Subcutaneous abdominal adipose tissue (tissue), 5 donors: ENCODE results near the gene CH25H.
"Not testable (repeated sequence)": the region's sequence is repeated elsewhere in the genome, so short reads cannot be mapped to it uniquely, and the experiment has no call there.

Experiments
- H3K27ac ChIP-seq: one replicate; pipeline ENCODE4 v1.7.0; 2013; ENCODE audit warnings: low read depth, mild to moderate bottlenecking, inconsistent platforms, low read length, moderate library complexity
- H3K27me3 ChIP-seq, 5 donors: one replicate each; pipeline ENCODE4 v1.7.0; 2013; ENCODE audit warnings: low read length in 5 of 5, inconsistent platforms in 1 of 5; ENCODE audit not compliant: control insufficient read depth in 5 of 5, insufficient read depth in 4 of 5
- H3K36me3 ChIP-seq, 5 donors: one replicate each; pipeline ENCODE4 v1.7.0; 2013; ENCODE audit warnings: low read length in 5 of 5; ENCODE audit not compliant: control insufficient read depth in 5 of 5, insufficient read depth in 5 of 5
- H3K4me1 ChIP-seq, 5 donors: one replicate each; pipeline ENCODE4 v1.7.0; 2013; ENCODE audit warnings: low read length in 5 of 5, mild to moderate bottlenecking in 3 of 5, moderate library complexity in 1 of 5; ENCODE audit not compliant: control insufficient read depth in 5 of 5, insufficient read depth in 5 of 5
- H3K4me3 ChIP-seq, 5 donors: one replicate each; pipeline ENCODE4 v1.7.0; 2013; ENCODE audit warnings: low read length in 5 of 5, low read depth in 1 of 5
- H3K9ac ChIP-seq, 5 donors: one replicate each; pipeline ENCODE4 v1.7.0; 2013; ENCODE audit warnings: low read length in 5 of 5, mild to moderate bottlenecking in 4 of 5, moderate library complexity in 3 of 5
- H3K9me3 ChIP-seq, 5 donors: one replicate each; pipeline ENCODE4 v1.7.0; 2013; ENCODE audit warnings: low read length in 5 of 5; ENCODE audit not compliant: control insufficient read depth in 5 of 5
- donor health status: healthy.
- donor health status: healthy.
- donor health status: healthy.
- donor health status: healthy.
- donor health status: healthy.

The CH25H gene

GRCh38 chr10:89207181-89207800 is at the start of gene CH25H:
Gene CH25H, minus strand, starts transcription at chr10:89207317. Its CDS starts 25 bp downstream, at chr10:89207292.
- H3K36me3 ChIP-seq = no peaks in the 10 kb centered on the region
- peak within 1 kb of the TSS; percentile 73 to 87 (median 75) for H3K4me3 ChIP-seq
- peak within 1 kb of the TSS; percentile 76 to 91 (median 84) for H3K9ac ChIP-seq
- H3K27me3 ChIP-seq = peaks cover 0 to 10% (median 0%) of the 10 kb centered on the region in 5 donors
- peaks cover 2 to 26% (median 21%) of the 10 kb centered on the region in 5 donors for H3K4me1 ChIP-seq
- H3K9me3 ChIP-seq = no peaks in the 10 kb centered on the region
- H3K27ac ChIP-seq = peak within 1 kb of the TSS; percentile 45

- Histone ChIP-seq H3K4me3 (no peak overlapping the region), H3K36me3 (no peaks in the 10 kb centered on the region), H3K27ac (no peak overlapping the region), H3K4me1 (peaks cover 0 to 17% (median 12%) of the 10 kb centered on the region in 5 donors), H3K9me3 (no peaks in the 10 kb centered on the region), H3K9ac (no peak overlapping the region), H3K27me3 (no peaks in the 10 kb centered on the region)
Measured at GRCh38 chr10:89256340-89256739, 49.2 kb upstream of the CH25H start.

- Histone ChIP-seq H3K4me3 (no peak overlapping the region), H3K4me1 (peaks cover 0 to 22% (median 17%) of the 10 kb centered on the region in 5 donors), H3K27ac (no peak overlapping the region), H3K9ac (no peak overlapping the region), H3K36me3 (no peaks in the 10 kb centered on the region), H3K9me3 (no peaks in the 10 kb centered on the region), H3K27me3 (no peaks in the 10 kb centered on the region)
Measured at GRCh38 chr10:89255793-89256192, 48.7 kb upstream of the CH25H start.

- H3K9ac ChIP-seq, H3K36me3 ChIP-seq: not testable (repeated sequence)
- peaks cover 0 to 24% (median 19%) of the 10 kb centered on the region in 5 donors for H3K4me1 ChIP-seq
Measured at GRCh38 chr10:89255091-89255579, 48.0 kb upstream of the CH25H start.

GRCh38 chr10:89252225-89252585 is 45.1 kb upstream of the CH25H start:
- Histone ChIP-seq H3K27me3 (no peaks in the 10 kb centered on the region), H3K36me3 (no peaks in the 10 kb centered on the region), H3K27ac (no peak overlapping the region), H3K9ac (no peak overlapping the region), H3K4me1 (peaks cover 0 to 28% (median 20%) of the 10 kb centered on the region in 5 donors), H3K9me3 (no peaks in the 10 kb centered on the region), H3K4me3 (peak overlapping the region; percentile 22 to 95 (median 90))

More at GRCh38 chr10:89255091-89255579, 48.0 kb upstream of the CH25H start:
- not testable (repeated sequence) for H3K9me3 ChIP-seq, H3K4me3 ChIP-seq, H3K27ac ChIP-seq, H3K27me3 ChIP-seq

- Histone ChIP-seq H3K4me3 (peak within 1 kb of the TSS; percentile 82 to 95 (median 92)), H3K36me3 (no peaks in the 10 kb centered on the region), H3K4me1 (peaks cover 0 to 28% (median 20%) of the 10 kb centered on the region in 5 donors), H3K9ac (peak within 1 kb of the TSS; percentile 29 to 89 (median 74)), H3K9me3 (no peaks in the 10 kb centered on the region), H3K27ac (peak within 1 kb of the TSS; percentile 68), H3K27me3 (no peaks in the 10 kb centered on the region)
Measured at GRCh38 chr10:89251409-89252224, 44.5 kb upstream of the CH25H start, which contains the start of gene LIPA. Gene LIPA, minus strand, starts transcription at chr10:89251775. Its CDS starts 4,127 bp downstream, at chr10:89247648.

- H3K4me1 ChIP-seq = peaks cover 0 to 24% (median 17%) of the 10 kb centered on the region in 5 donors
- peak overlapping the region; percentile 68 for H3K27ac ChIP-seq
- H3K4me3 ChIP-seq = peak overlapping the region; percentile 82 to 95 (median 92)
- H3K9ac ChIP-seq = peak overlapping the region; percentile 29 to 89 (median 74)
- no peaks in the 10 kb centered on the region for H3K27me3 ChIP-seq
- H3K9me3 ChIP-seq = no peaks in the 10 kb centered on the region
- H3K36me3 ChIP-seq = no peaks in the 10 kb centered on the region
Measured at GRCh38 chr10:89250865-89251408, 43.8 kb upstream of the CH25H start.

- Histone ChIP-seq H3K9me3 (no peaks in the 10 kb centered on the region), H3K27ac (no peak overlapping the region), H3K4me3 (no peak overlapping the region), H3K27me3 (no peaks in the 10 kb centered on the region), H3K4me1 (peaks cover 0 to 35% (median 24%) of the 10 kb centered on the region in 5 donors), H3K9ac (no peak overlapping the region), H3K36me3 (no peaks in the 10 kb centered on the region)
Measured at GRCh38 chr10:89248990-89249389, 41.9 kb upstream of the CH25H start.

- not testable (repeated sequence) for H3K9me3 ChIP-seq, H3K27ac ChIP-seq, H3K4me3 ChIP-seq, H3K27me3 ChIP-seq, H3K9ac ChIP-seq, H3K36me3 ChIP-seq
- peaks cover 0 to 48% (median 34%) of the 10 kb centered on the region in 5 donors for H3K4me1 ChIP-seq
Measured at GRCh38 chr10:89247623-89248022, 40.5 kb upstream of the CH25H start.
